GM23338 (cell line): ENCODE results near the gene EDA.

ENCODE experiments used
- CREB1 ChIP-seq: fragments of 250-450 bp; sonication (Bioruptor Pico); IDR thresholded peaks from 2 replicates; pipeline ENCODE4 v1.5.0; 2020; ENCODE audit warnings: low read depth, mild to moderate bottlenecking, moderate library complexity
- CTCF ChIP-seq, 2 experiments: fragments of 200-600 bp in 1 of 2; sonication (generic) in 1 of 2; conservative IDR thresholded peaks; 2 replicates each; pipeline versions ENCODE4 v1.5.1 to v1.6.1; 2016 to 2017; ENCODE audit warnings: antibody characterized with exemption in 2 of 2, low read depth in 2 of 2, mild to moderate bottlenecking in 2 of 2, moderate library complexity in 1 of 2
- EZH2 ChIP-seq: fragments of 200-600 bp; sonication (generic); IDR thresholded peaks from one replicate; pipeline ENCODE4 v1.8.0; 2017; ENCODE audit warnings: antibody characterized with exemption, mild to moderate bottlenecking, low read depth; ENCODE audit not compliant: unreplicated experiment
- EZH2phosphoT487 ChIP-seq: fragments of 200-600 bp; sonication (generic); IDR thresholded peaks from one replicate; pipeline ENCODE4 v1.8.1; 2018; ENCODE audit warnings: antibody characterized with exemption; ENCODE audit not compliant: unreplicated experiment
- POLR2AphosphoS5 ChIP-seq: IDR thresholded peaks from 2 replicates; pipeline ENCODE4 v1.6.1; 2016; ENCODE audit warnings: antibody characterized with exemption, low read depth
- STAT1 ChIP-seq: IDR thresholded peaks from one replicate; pipeline ENCODE4 v1.6.1; 2016; ENCODE audit warnings: antibody characterized with exemption; ENCODE audit not compliant: unreplicated experiment
- ZNF331 ChIP-seq: fragments of 250-450 bp; sonication (Bioruptor Pico); IDR thresholded peaks from 2 replicates; pipeline ENCODE4 v1.5.0; 2020; ENCODE audit warnings: low read depth, mild to moderate bottlenecking, moderate library complexity
- TF ChIP-seq, protein P1 (sequence below): IDR thresholded peaks from 2 replicates; pipeline ENCODE4 v1.6.1; 2016; ENCODE audit warnings: antibody characterized with exemption

- TF ChIP-seq CTCF (conservative IDR thresholded peaks at IDR 0.05; ENCODE audit: low read depth in 2 of 2) (no peak), EZH2 (no peak), POLR2AphosphoS5 (no peak), STAT1 (no peak), CREB1 (CRISPR knock-in tag) (no peak), EZH2phosphoT487 (no peak), ZNF331 (CRISPR knock-in tag) (no peak)
- TF ChIP-seq, protein P1, sequence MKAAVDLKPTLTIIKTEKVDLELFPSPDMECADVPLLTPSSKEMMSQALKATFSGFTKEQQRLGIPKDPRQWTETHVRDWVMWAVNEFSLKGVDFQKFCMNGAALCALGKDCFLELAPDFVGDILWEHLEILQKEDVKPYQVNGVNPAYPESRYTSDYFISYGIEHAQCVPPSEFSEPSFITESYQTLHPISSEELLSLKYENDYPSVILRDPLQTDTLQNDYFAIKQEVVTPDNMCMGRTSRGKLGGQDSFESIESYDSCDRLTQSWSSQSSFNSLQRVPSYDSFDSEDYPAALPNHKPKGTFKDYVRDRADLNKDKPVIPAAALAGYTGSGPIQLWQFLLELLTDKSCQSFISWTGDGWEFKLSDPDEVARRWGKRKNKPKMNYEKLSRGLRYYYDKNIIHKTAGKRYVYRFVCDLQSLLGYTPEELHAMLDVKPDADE, result no peak
These were observed 15.7 kb upstream of the EDA start for GRCh38 chrX:69600182-69600581.
